SK-N-MC (cell line): ENCODE results near the gene OR1D5.

Experiments used
- EZH2 ChIP-seq: fragments of 200-600 bp; sonication (generic); IDR thresholded peaks from one replicate; pipeline ENCODE4 v1.6.1; 2017; ENCODE audit warnings: antibody characterized with exemption
- FOXP2 ChIP-seq: optimal IDR thresholded peaks from 2 replicates; pipeline ENCODE3; 2011; ENCODE audit warnings: mild to moderate bottlenecking, moderate library complexity; ENCODE audit not compliant: insufficient read depth; ENCODE audit errors: extremely low read length, control extremely low read depth
- POLR2AphosphoS5 ChIP-seq: IDR thresholded peaks from 2 replicates; pipeline ENCODE4 v1.6.1; 2012; ENCODE audit warnings: mild to moderate bottlenecking, low read depth, low read length, borderline replicate concordance

DNA sequence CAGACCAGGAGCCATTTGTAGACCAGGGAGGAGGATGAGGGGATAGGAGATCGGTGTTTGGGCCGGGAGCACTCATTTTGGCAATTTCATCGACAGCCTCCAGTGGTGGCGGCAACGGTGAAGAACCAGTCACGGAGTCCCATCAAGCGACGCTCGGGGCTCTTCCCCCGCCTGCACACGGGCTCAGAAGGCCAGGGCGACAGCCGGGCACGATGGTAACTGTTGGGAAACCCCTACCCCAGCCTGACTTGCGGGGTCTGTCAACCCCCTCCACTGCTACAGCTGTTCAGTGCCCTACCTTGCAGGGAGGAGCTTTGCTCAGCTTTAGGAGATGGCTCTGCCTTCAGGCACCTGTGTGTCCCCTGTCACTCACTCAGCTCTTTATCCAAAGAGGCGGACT, 43.0 kb downstream of the OR1D5 start:
- TF ChIP-seq FOXP2 (no peak), POLR2AphosphoS5 (no peak), EZH2 (no peak)
